ENCODE data around the gene ARID1A.

The ARID1A gene

GRCh38 chr1:26693599-26694572 is 1.9 kb upstream of the ARID1A start:
- DNase-seq (ENCODE audit: low read depth), result peak; percentile 33
- TF ChIP-seq CTCF (IDR thresholded peaks at IDR 0.05; ENCODE audit: insufficient read depth, low read depth, low read length, missing control alignments), result no peak
- H3K4me3 ChIP-seq (ENCODE audit: low read depth, low read length), result peak overlapping the region; percentile 81

- DNase-seq (ENCODE audit: low read depth), result peak; percentile 80
- peak overlapping the region; percentile 81 for H3K4me3 ChIP-seq (ENCODE audit: low read depth, low read length)
- TF ChIP-seq CTCF (IDR thresholded peaks at IDR 0.05; ENCODE audit: insufficient read depth, low read depth, low read length, missing control alignments), result no peak
Measured at GRCh38 chr1:26694638-26695355, 1.0 kb upstream of the ARID1A start.

- no peak for DNase-seq (ENCODE audit: low read depth)
- TF ChIP-seq CTCF (IDR thresholded peaks at IDR 0.05; ENCODE audit: insufficient read depth, low read depth, low read length, missing control alignments), result no peak
Measured at GRCh38 chr1:26696119-26696653, 371 bp downstream of the ARID1A start.

GRCh38 chr1:26696654-26697430 is 1.0 kb downstream of the ARID1A start:
- H3K4me3 ChIP-seq (ENCODE audit: low read depth, low read length), result peak overlapping the region; percentile 88
- TF ChIP-seq CTCF (IDR thresholded peaks at IDR 0.05; ENCODE audit: insufficient read depth, low read depth, low read length, missing control alignments), result no peak
- DNase-seq (ENCODE audit: low read depth), result peak; percentile 66

More at GRCh38 chr1:26696119-26696653, 371 bp downstream of the ARID1A start:
- peak overlapping the region; percentile 88 for H3K4me3 ChIP-seq (ENCODE audit: low read depth, low read length)

- DNase-seq (ENCODE audit: low read depth), result peak; percentile 28
- H3K4me3 ChIP-seq (ENCODE audit: low read depth, low read length), result peak overlapping the region; percentile 88
- TF ChIP-seq CTCF (IDR thresholded peaks at IDR 0.05; ENCODE audit: insufficient read depth, low read depth, low read length, missing control alignments), result no peak
Measured at GRCh38 chr1:26697431-26697977, 1.7 kb downstream of the ARID1A start.

Measured in GM12865 (cell line).